GM12878 (cell line): Measurements from ENCODE around the gene GBP5. TPM values are rescaled to one million over a fixed set of nuclear protein-coding genes. Genes with fewer than 3 reads are reported as not detected.
"Not testable (repeated sequence)": the region's sequence is repeated elsewhere in the genome, so short reads cannot be mapped to it uniquely, and the experiment has no call there.

ENCODE experiments used
- ATAC-seq: fragments of 200-7000 bp; cut with Tn5 transposase; 3 replicates; pipeline ENCODE4 v1.9.1; 2020; ENCODE audit warnings: mild to moderate bottlenecking, moderate library complexity
- BruUV-seq: library from RNA; stranded (reverse); fragments of 400-500 nt; replicated peaks from 2 replicates; lab custom pipeline; 2021; lab: Mats Ljungman, UMichigan
- CTCF ChIA-PET: fragments of 300-600 bp; sonication (Branson Sonifier 250); formaldehyde crosslinking; extraction: SDS; loops from one replicate; lab custom pipeline; 2021; ENCODE audit warnings: inconsistent platforms; lab: Yijun Ruan, JAX
- POLR2A ChIA-PET: fragments of 350-600 bp; formaldehyde crosslinking; extraction: SDS; loops from one replicate; lab custom pipeline; 2021; ENCODE audit warnings: inconsistent platforms; lab: Charles Lee
- RAD21 ChIA-PET: fragments of 300-600 bp; sonication (Branson Sonifier 250); formaldehyde crosslinking; loops from one replicate; lab custom pipeline; 2023; ENCODE audit warnings: antibody characterized with exemption; ENCODE audit not compliant: unreplicated experiment; lab: Charles Lee
- SMC1A ChIA-PET: fragments of 300-600 bp; sonication (Branson Sonifier 250); formaldehyde crosslinking; loops from one replicate; lab custom pipeline; 2023; ENCODE audit not compliant: unreplicated experiment, uncharacterized antibody; lab: Charles Lee
- DNase-seq: peaks from one replicate; pipeline ENCODE4 v3.0.0-alpha.2; 2011; ENCODE audit warnings: low read depth, low spot score
- FAIRE-seq: peaks from 3 replicates; lab custom pipeline; 2011; peaks lifted over from hg19 to GRCh38; lab: Jason Lieb, UNC
- H2AFZ ChIP-seq: 2 replicates; pipeline ENCODE4 v1.6.0; 2011; ENCODE audit warnings: low read depth, low read length, control low read depth; ENCODE audit not compliant: control insufficient read depth
- H3K27ac ChIP-seq: 2 replicates; pipeline ENCODE4 v1.5.1; 2011; ENCODE audit warnings: control low read depth; ENCODE audit not compliant: control insufficient read depth, insufficient read depth
- H3K27me3 ChIP-seq, 2 experiments: replicated peaks in 1 of 2; 2 replicates each; pipeline versions ENCODE4 v1.6.0 to v1.6.1; 2011; ENCODE audit warnings: low read length in 1 of 2; ENCODE audit not compliant: control insufficient read depth in 2 of 2, insufficient read depth in 2 of 2
- H3K36me3 ChIP-seq, 2 experiments: 2 replicates each; pipeline ENCODE4 v1.5.1; 2011; ENCODE audit warnings: low read length in 1 of 2; ENCODE audit not compliant: control insufficient read depth in 2 of 2, insufficient read depth in 2 of 2
- H3K4me1 ChIP-seq: 2 replicates; pipeline ENCODE4 v1.6.1; 2011; ENCODE audit warnings: mild to moderate bottlenecking, low read length, moderate library complexity, mixed read lengths; ENCODE audit not compliant: control insufficient read depth, insufficient read depth
- H3K4me2 ChIP-seq: 2 replicates; pipeline ENCODE4 v1.6.0; 2011; ENCODE audit warnings: control low read depth; ENCODE audit not compliant: control insufficient read depth, insufficient read depth
- H3K4me3 ChIP-seq: fragments of 200-600 bp; sonication (generic); 2 replicates; pipeline ENCODE4 v1.5.1; 2016
- H3K79me2 ChIP-seq: 2 replicates; pipeline ENCODE4 v1.6.0; 2011; ENCODE audit warnings: low read length; ENCODE audit not compliant: control insufficient read depth, insufficient read depth
- H3K9ac ChIP-seq: 2 replicates; pipeline ENCODE4 v1.8.0; 2011; ENCODE audit warnings: low read length, control low read depth, mixed read lengths; ENCODE audit not compliant: control insufficient read depth, insufficient read depth
- H3K9me3 ChIP-seq: replicated peaks from 3 replicates; pipeline ENCODE4 v1.5.1; 2011; ENCODE audit warnings: mild to moderate bottlenecking, low read length; ENCODE audit not compliant: control insufficient read depth, insufficient read depth
- H4K20me1 ChIP-seq: 2 replicates; pipeline ENCODE4 v1.6.0; 2011; ENCODE audit not compliant: control insufficient read depth, insufficient read depth
- CBX3 ChIP-seq: fragments of 200-600 bp; sonication (generic); IDR thresholded peaks from 2 replicates; pipeline ENCODE4 v1.6.1; 2016; ENCODE audit warnings: low read depth, borderline replicate concordance
- HDAC6 ChIP-seq: fragments of 200-600 bp; sonication (generic); IDR thresholded peaks from one replicate; pipeline ENCODE4 v1.8.0; 2017; ENCODE audit warnings: antibody characterized with exemption; ENCODE audit not compliant: unreplicated experiment
- IKZF1 ChIP-seq: fragments of 450-650 bp; conservative IDR thresholded peaks from 2 replicates; pipeline ENCODE4 v1.6.1; 2017; ENCODE audit warnings: antibody characterized with exemption, mild to moderate bottlenecking
- IRF5 ChIP-seq: fragments of 450-650 bp; IDR thresholded peaks from 2 replicates; pipeline ENCODE4 v1.6.1; 2017; ENCODE audit warnings: borderline replicate concordance
- SMC3 ChIP-seq: IDR thresholded peaks from 2 replicates; pipeline ENCODE4 v1.6.1; 2011; ENCODE audit warnings: low read length, improper control_type of control experiment, borderline replicate concordance
- SREBF1 ChIP-seq: IDR thresholded peaks from 2 replicates; pipeline ENCODE4 v1.6.1; 2012; ENCODE audit warnings: mild to moderate bottlenecking, low read length
- TBL1XR1 ChIP-seq: IDR thresholded peaks from 2 replicates; pipeline ENCODE4 v1.6.1; 2012; ENCODE audit warnings: low read depth, low read length, improper control_type of control experiment
- YY1 ChIP-seq: IDR thresholded peaks from 2 replicates; pipeline ENCODE4 v1.6.1; 2011; ENCODE audit warnings: low read depth, mild to moderate bottlenecking, low read length
- WGBS: methylation state at CpG from one replicate; pipeline ENCODE4 v1.1.6; 2016; ENCODE audit warnings: low lambda C conversion rate; ENCODE audit not compliant: insufficient replicate concordance, insufficient coverage; ENCODE audit errors: missing lambda C conversion rate; 5-methylcytosine and 5-hydroxymethylcytosine counted together
- in situ Hi-C: fragments of 300-500 bp; cut with MboI; formaldehyde crosslinking; loops from 9 replicates; pipeline ENCODE4 v1.14.3; 2018; ENCODE audit warnings: mixed read lengths
- intact Hi-C: fragments of 100-400 bp; cut with micrococcal nuclease; formaldehyde crosslinking; loops from one replicate; pipeline ENCODE4 v1.14.2; 2022; ENCODE audit not compliant: unreplicated experiment
- polyA plus RNA-seq, 11 experiments: library from polyadenylated mRNA; depleted of rRNA in 4 of 11; unstranded in 6 of 11; stranded (reverse) in 5 of 11; fragments of >200 nt; fragmentation: Nextera tagmentation in 4 of 11; fragmentation: Illumina TruSeq in 1 of 11; extraction: Ambion mirVana in 4 of 11; extraction: Trizol in 1 of 11; gene quantifications; 1 replicate in 1 of 11; 2 replicates in 10 of 11; pipeline versions ENCODE4 v1.2.1 to v1.2.3, GENCODE V29; 2011 to 2016; ENCODE audit warnings: inconsistent platforms in 2 of 11, missing spikeins in 2 of 11, low read depth in 1 of 11
- total RNA-seq, 4 experiments: library from RNA; depleted of rRNA in 3 of 4; stranded (reverse); fragments of >200 nt in 3 of 4; fragmentation: Illumina TruSeq in 1 of 4; extraction: Trizol in 1 of 4; gene quantifications; 2 replicates each; pipeline versions ENCODE4 v1.2.1 to v1.2.3, GENCODE V29; 2013 to 2021
- TF ChIP-seq, protein P1 (sequence below): IDR thresholded peaks from 2 replicates; pipeline ENCODE4 v1.6.1; 2012; ENCODE audit warnings: low read length, inconsistent platforms
- TF ChIP-seq, protein P2 (sequence below): IDR thresholded peaks from 2 replicates; pipeline ENCODE4 v1.6.1; 2012; ENCODE audit warnings: low read depth, low read length, improper control_type of control experiment

Gene GBP5
- total and polyA plus RNA-seq, 10 of the 15 experiments (the other 5 are each of a cell fraction or from before 2014, with no cell fraction given), result 0.17 to 1.0 (median 0.42) TPM

GRCh38 chr1:89285745-89286380 lies 13.2 kb upstream of the GBP5 start (continued):
- TF ChIP-seq YY1, result no peak
- TF ChIP-seq IRF5, result no peak
- TF ChIP-seq SMC3, result no peak
- no peak for TF ChIP-seq IKZF1
- TF ChIP-seq, protein P1, sequence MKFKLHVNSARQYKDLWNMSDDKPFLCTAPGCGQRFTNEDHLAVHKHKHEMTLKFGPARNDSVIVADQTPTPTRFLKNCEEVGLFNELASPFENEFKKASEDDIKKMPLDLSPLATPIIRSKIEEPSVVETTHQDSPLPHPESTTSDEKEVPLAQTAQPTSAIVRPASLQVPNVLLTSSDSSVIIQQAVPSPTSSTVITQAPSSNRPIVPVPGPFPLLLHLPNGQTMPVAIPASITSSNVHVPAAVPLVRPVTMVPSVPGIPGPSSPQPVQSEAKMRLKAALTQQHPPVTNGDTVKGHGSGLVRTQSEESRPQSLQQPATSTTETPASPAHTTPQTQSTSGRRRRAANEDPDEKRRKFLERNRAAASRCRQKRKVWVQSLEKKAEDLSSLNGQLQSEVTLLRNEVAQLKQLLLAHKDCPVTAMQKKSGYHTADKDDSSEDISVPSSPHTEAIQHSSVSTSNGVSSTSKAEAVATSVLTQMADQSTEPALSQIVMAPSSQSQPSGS, result no peak
- no peak for TF ChIP-seq CBX3
- TF ChIP-seq SREBF1, result no peak
- TF ChIP-seq, protein P2, sequence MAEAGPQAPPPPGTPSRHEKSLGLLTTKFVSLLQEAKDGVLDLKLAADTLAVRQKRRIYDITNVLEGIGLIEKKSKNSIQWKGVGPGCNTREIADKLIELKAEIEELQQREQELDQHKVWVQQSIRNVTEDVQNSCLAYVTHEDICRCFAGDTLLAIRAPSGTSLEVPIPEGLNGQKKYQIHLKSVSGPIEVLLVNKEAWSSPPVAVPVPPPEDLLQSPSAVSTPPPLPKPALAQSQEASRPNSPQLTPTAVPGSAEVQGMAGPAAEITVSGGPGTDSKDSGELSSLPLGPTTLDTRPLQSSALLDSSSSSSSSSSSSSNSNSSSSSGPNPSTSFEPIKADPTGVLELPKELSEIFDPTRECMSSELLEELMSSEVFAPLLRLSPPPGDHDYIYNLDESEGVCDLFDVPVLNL, result no peak
- no peak for TF ChIP-seq HDAC6
- no peak for TF ChIP-seq TBL1XR1

GRCh38 chr1:89284078-89284763 lies 11.6 kb upstream of the GBP5 start:
- DNase-seq, H3K27ac ChIP-seq, POLR2A ChIA-PET, RAD21 ChIA-PET, in situ Hi-C loops, H3K27me3 ChIP-seq, SMC1A ChIA-PET, H4K20me1 ChIP-seq, ATAC-seq, H3K79me2 ChIP-seq, H3K36me3 ChIP-seq, intact Hi-C loops, H3K9me3 ChIP-seq, H3K4me2 ChIP-seq, H2AFZ ChIP-seq, CTCF ChIA-PET, BruUV-seq, FAIRE-seq, H3K4me3 ChIP-seq, H3K9ac ChIP-seq: not testable (repeated sequence)
- WGBS, result 65% methylated on average over 5 of the region's 5 CpGs
- H3K4me1 ChIP-seq, result peaks cover 11% of the 10 kb centered on the region
